B cell (primary cell): ENCODE results near the gene DYNLL2. TPM values are rescaled to one million over a fixed set of nuclear protein-coding genes. Genes with fewer than 3 reads are reported as not detected.

Source experiments
- ATAC-seq: fragments of 200-7000 bp; cut with Tn5 transposase; one replicate; pipeline ENCODE4 v1.10.0; 2021; ENCODE audit warnings: low read depth, mild to moderate bottlenecking, moderate number of reproducible peaks, moderate library complexity
- CTCF ChIA-PET: fragments of 350-600 bp; sonication (Branson Sonifier 250); formaldehyde crosslinking; loops from one replicate; lab custom pipeline; 2021; ENCODE audit warnings: antibody characterized with exemption, inconsistent platforms; lab: Charles Lee
- POLR2A ChIA-PET: fragments of 350-600 bp; sonication (Branson Sonifier 250); formaldehyde crosslinking; loops from one replicate; lab custom pipeline; 2021; ENCODE audit warnings: antibody characterized with exemption; lab: Charles Lee
- DNase-seq: peaks from one replicate; pipeline ENCODE4 v3.0.0; 2013
- H2AFZ ChIP-seq: 2 replicates; pipeline ENCODE4 v1.6.1; 2012; ENCODE audit warnings: mild to moderate bottlenecking, low read depth, low read length; ENCODE audit not compliant: insufficient read depth, poor library complexity, severe bottlenecking
- H3K27ac ChIP-seq, 2 donors: 1 replicate in 1 of 2; 2 replicates in 1 of 2; pipeline ENCODE4 v1.5.1; 2012 to 2013; ENCODE audit warnings: low read length in 2 of 2, mild to moderate bottlenecking in 2 of 2, moderate library complexity in 1 of 2
- H3K27me3 ChIP-seq, 4 experiments: fragments of 200-600 bp in 1 of 4; sonication (generic) in 1 of 4; replicated peaks in 1 of 4; 1 replicate in 2 of 4; 2 replicates in 2 of 4; pipeline versions ENCODE4 v1.6.1 to v1.7.0; 2013 to 2016; ENCODE audit warnings: low read length in 3 of 4, mild to moderate bottlenecking in 2 of 4, mixed read lengths in 1 of 4, moderate library complexity in 1 of 4; ENCODE audit not compliant: insufficient read depth in 4 of 4, control insufficient read depth in 3 of 4; ENCODE audit errors: control extremely low read depth in 1 of 4
- H3K36me3 ChIP-seq, 2 experiments: replicated peaks in 1 of 2; 1 replicate in 1 of 2; 2 replicates in 1 of 2; pipeline versions ENCODE4 v1.6.1 to v1.7.1; 2013; ENCODE audit warnings: low read length in 1 of 2; ENCODE audit not compliant: insufficient read depth in 2 of 2, control insufficient read depth in 1 of 2; ENCODE audit errors: control extremely low read depth in 1 of 2, extremely low read depth in 1 of 2
- H3K4me1 ChIP-seq, 2 donors: fragments of 200-600 bp in 1 of 2; sonication (generic) in 1 of 2; 1 replicate in 1 of 2; 2 replicates in 1 of 2; pipeline versions ENCODE4 v1.5.1 to v1.6.1; 2013 to 2017; ENCODE audit warnings: low read length in 2 of 2; ENCODE audit not compliant: control insufficient read depth in 2 of 2, insufficient read depth in 2 of 2
- H3K4me2 ChIP-seq: replicated peaks from 2 replicates; pipeline ENCODE3; 2012; ENCODE audit warnings: mild to moderate bottlenecking, low read depth, low read length; ENCODE audit not compliant: poor library complexity, severe bottlenecking
- H3K4me3 ChIP-seq, 5 experiments: fragments of 200-600 bp in 1 of 5; sonication (generic) in 1 of 5; 1 replicate in 3 of 5; 2 replicates in 2 of 5; pipeline versions ENCODE4 v1.5.1 to v1.7.0; 2011 to 2016; ENCODE audit warnings: low read length in 4 of 5, mild to moderate bottlenecking in 4 of 5, low read depth in 2 of 5, control low read depth in 1 of 5, moderate library complexity in 1 of 5; ENCODE audit not compliant: insufficient read depth in 1 of 5; ENCODE audit errors: control extremely low read depth in 1 of 5, extremely low read depth in 1 of 5
- H3K79me2 ChIP-seq: fragments of 200-600 bp; sonication (generic); one replicate; pipeline ENCODE4 v1.6.0; 2016; ENCODE audit warnings: low read length; ENCODE audit not compliant: control insufficient read depth, insufficient read depth
- H3K9ac ChIP-seq: fragments of 200-600 bp; sonication (generic); 2 replicates; pipeline ENCODE4 v1.6.1; 2017; ENCODE audit warnings: mild to moderate bottlenecking, low read length, moderate library complexity
- H3K9me3 ChIP-seq, 3 donors: one replicate each; pipeline versions ENCODE4 v1.6.1 to v1.7.1; 2013; ENCODE audit warnings: low read length in 2 of 3; ENCODE audit not compliant: control insufficient read depth in 2 of 3, insufficient read depth in 1 of 3; ENCODE audit errors: control extremely low read depth in 1 of 3
- H4K20me1 ChIP-seq: 2 replicates; pipeline ENCODE4 v1.6.0; 2012; ENCODE audit warnings: mild to moderate bottlenecking, low read length; ENCODE audit not compliant: insufficient read depth, control insufficient read depth, poor library complexity, severe bottlenecking
- H3K27ac Mint-ChIP-seq: one replicate; pipeline ENCODE4 v1.8.0; 2021; ENCODE audit warnings: mixed read lengths
- H3K27me3 Mint-ChIP-seq: one replicate; pipeline ENCODE4 v1.8.0; 2021; ENCODE audit warnings: mixed read lengths
- H3K4me1 Mint-ChIP-seq: one replicate; pipeline ENCODE4 v1.8.0; 2021; ENCODE audit warnings: mixed read lengths
- H3K4me3 Mint-ChIP-seq: one replicate; pipeline ENCODE4 v1.8.0; 2021; ENCODE audit warnings: mixed read lengths
- H3K9me3 Mint-ChIP-seq: one replicate; pipeline ENCODE4 v1.8.0; 2022; ENCODE audit warnings: mixed read lengths; ENCODE audit not compliant: insufficient read depth
- CTCF ChIP-seq: fragments of 200-600 bp; IDR thresholded peaks from one replicate; pipeline ENCODE4 v1.8.0; 2022; ENCODE audit warnings: antibody characterized with exemption, mild to moderate bottlenecking
- EZH2 ChIP-seq: IDR thresholded peaks from 2 replicates; pipeline ENCODE4 v1.6.1; 2012; ENCODE audit warnings: borderline replicate concordance, low read depth, mild to moderate bottlenecking, moderate library complexity, low read length; ENCODE audit not compliant: insufficient read depth, poor library complexity, severe bottlenecking
- WGBS: methylation state at CpG from one replicate; pipeline ENCODE4 v1.1.5; 2013; ENCODE audit warnings: missing lambda C conversion rate; ENCODE audit not compliant: insufficient coverage; 5-methylcytosine and 5-hydroxymethylcytosine counted together
- intact Hi-C: fragments of 100-400 bp; cut with micrococcal nuclease; formaldehyde crosslinking; loops from one replicate; pipeline ENCODE4 v1.10.0; 2022
- polyA plus RNA-seq: library from polyadenylated mRNA; depleted of rRNA; stranded (reverse); fragments of >200 nt; gene quantifications from 2 replicates; pipeline ENCODE4 v1.2.3, GENCODE V29; 2012
- total RNA-seq, 2 donors: library from RNA; stranded (reverse); fragments of 120-200 nt in 1 of 2; gene quantifications; 1 replicate in 1 of 2; 2 replicates in 1 of 2; pipeline versions ENCODE4 v1.2.3 to v1.2.4, GENCODE V29; 2013 to 2022

Gene DYNLL2
- total and polyA plus RNA-seq, 2 donors (not counting 1 experiment from before 2014, with no cell fraction given), result 10.1 to 25.2 TPM

- Mint-ChIP-seq H3K4me3 (no peak overlapping the region), H3K4me1 (peaks cover 11% of the 10 kb centered on the region), H3K27ac (no peak overlapping the region), H3K27me3 (no peaks in the 10 kb centered on the region), H3K9me3 (no peaks in the 10 kb centered on the region)
- intact Hi-C loops, result no loop called here
- H3K9me3 ChIP-seq, result no peaks in the 10 kb centered on the region
- no peak overlapping the region for H2AFZ ChIP-seq
- WGBS, result 80% methylated on average over 5 of the region's 7 CpGs
- peaks cover 3 to 58% of the 10 kb centered on the region in 2 experiments for H3K36me3 ChIP-seq
- DNase-seq (no peak), ATAC-seq (no peak)
- no peak overlapping the region for H3K9ac ChIP-seq
- peaks cover 31% of the 10 kb centered on the region for H4K20me1 ChIP-seq
- no peak overlapping the region for H3K4me2 ChIP-seq
- H3K4me3 ChIP-seq, result no peak overlapping the region
- CTCF ChIA-PET, result no interaction called here
- no peak overlapping the region for H3K27ac ChIP-seq
- H3K27me3 ChIP-seq, result no peaks in the 10 kb centered on the region
- peaks cover 8% of the 10 kb centered on the region for H3K79me2 ChIP-seq
- no peak for TF ChIP-seq EZH2
- no peak for TF ChIP-seq CTCF
- H3K4me1 ChIP-seq, result no peaks in the 10 kb centered on the region
- POLR2A ChIA-PET, result no interaction called here
Measured at GRCh38 chr17:58092797-58093385, 9.7 kb downstream of the DYNLL2 start.

GRCh38 chr17:58094118-58094517 lies 10.9 kb downstream of the DYNLL2 start:
- Histone ChIP-seq H3K4me1 (no peaks in the 10 kb centered on the region), H3K9ac (no peak overlapping the region), H3K79me2 (peaks cover 2% of the 10 kb centered on the region), H3K27ac (no peak overlapping the region), H3K27me3 (no peaks in the 10 kb centered on the region), H4K20me1 (peaks cover 18% of the 10 kb centered on the region), H3K4me3 (no peak overlapping the region), H2AFZ (no peak overlapping the region), H3K9me3 (no peaks in the 10 kb centered on the region), H3K36me3 (peaks cover 3 to 46% of the 10 kb centered on the region in 2 experiments), H3K4me2 (no peak overlapping the region)
- DNase-seq (no peak), ATAC-seq (no peak)
- H3K27me3 Mint-ChIP-seq, result no peaks in the 10 kb centered on the region
- no peaks in the 10 kb centered on the region for H3K9me3 Mint-ChIP-seq
- intact Hi-C loops, result no loop called here
- TF ChIP-seq CTCF, result no peak
- TF ChIP-seq EZH2, result no peak
- H3K4me3 Mint-ChIP-seq, result no peak overlapping the region
- H3K4me1 Mint-ChIP-seq, result peaks cover 2% of the 10 kb centered on the region
- CTCF ChIA-PET, result no interaction called here
- POLR2A ChIA-PET, result no interaction called here
- no peak overlapping the region for H3K27ac Mint-ChIP-seq
- WGBS, result 100% methylated on average over 1 of the region's 4 CpGs
